SK-N-SH treated with all-trans-retinoic acid at 6 μM for 48 hours (cell line): ENCODE data around the gene PHLDB3.

Experiments
- ATAC-seq: fragments of 200-7000 bp; cut with Tn5 transposase; 3 replicates; pipeline ENCODE4 v1.9.1; 2020; ENCODE audit warnings: mild to moderate bottlenecking, moderate library complexity
- ARNTL ChIP-seq: fragments of 450-650 bp; formaldehyde crosslinking; IDR thresholded peaks from 2 replicates; pipeline ENCODE4 v1.5.0; 2020; ENCODE audit warnings: low read depth, mild to moderate bottlenecking, moderate library complexity, borderline replicate concordance
- BACH2 ChIP-seq: fragments of 250-450 bp; sonication (Bioruptor Pico); IDR thresholded peaks from 2 replicates; pipeline ENCODE4 v1.9.0; 2021; ENCODE audit warnings: mild to moderate bottlenecking, borderline replicate concordance
- CSDC2 ChIP-seq: fragments of 250-450 bp; sonication (Bioruptor Pico); IDR thresholded peaks from 2 replicates; pipeline ENCODE4 v1.5.0; 2020; ENCODE audit warnings: mild to moderate bottlenecking, moderate library complexity
- ESRRG ChIP-seq: fragments of 250-450 bp; sonication (Bioruptor Pico); IDR thresholded peaks from 2 replicates; pipeline ENCODE4 v1.6.1; 2021; ENCODE audit warnings: mild to moderate bottlenecking
- GLIS3 ChIP-seq: fragments of 250-450 bp; sonication (Bioruptor Pico); IDR thresholded peaks from 2 replicates; pipeline ENCODE4 v1.5.0; 2020; ENCODE audit warnings: mild to moderate bottlenecking, moderate library complexity
- ISL1 ChIP-seq: fragments of 250-450 bp; sonication (Bioruptor Pico); IDR thresholded peaks from 2 replicates; pipeline ENCODE4 v2.1.2; 2022; ENCODE audit warnings: mild to moderate bottlenecking, moderate library complexity
- OSR1 ChIP-seq: fragments of 250-450 bp; sonication (Bioruptor Pico); IDR thresholded peaks from 2 replicates; pipeline ENCODE4 v1.8.0; 2022; ENCODE audit warnings: moderate library complexity, mild to moderate bottlenecking, inconsistent platforms
- PPARA ChIP-seq: fragments of 250-450 bp; sonication (Bioruptor Pico); IDR thresholded peaks from 2 replicates; pipeline ENCODE4 v1.5.0; 2020; ENCODE audit warnings: mild to moderate bottlenecking, borderline replicate concordance
- RARB ChIP-seq: fragments of 250-450 bp; sonication (Bioruptor Pico); IDR thresholded peaks from 2 replicates; pipeline ENCODE4 v1.8.0; 2021; ENCODE audit warnings: mild to moderate bottlenecking, moderate library complexity
- SNAI2 ChIP-seq: fragments of 250-450 bp; sonication (Bioruptor Pico); IDR thresholded peaks from 2 replicates; pipeline ENCODE4 v1.5.0; 2020; ENCODE audit warnings: mild to moderate bottlenecking, moderate library complexity
- TCF4 ChIP-seq: fragments of 250-450 bp; sonication (Bioruptor Pico); IDR thresholded peaks from 2 replicates; pipeline ENCODE4 v1.8.0; 2021; ENCODE audit warnings: mild to moderate bottlenecking, moderate library complexity, borderline replicate concordance
- TOX ChIP-seq: fragments of 250-450 bp; sonication (Bioruptor Pico); IDR thresholded peaks from 2 replicates; pipeline ENCODE4 v1.8.0; 2021; ENCODE audit warnings: mild to moderate bottlenecking, moderate library complexity, borderline replicate concordance
- TSHZ2 ChIP-seq: fragments of 250-450 bp; sonication (Bioruptor Pico); IDR thresholded peaks from 2 replicates; pipeline ENCODE4 v1.5.0; 2020; ENCODE audit warnings: mild to moderate bottlenecking, moderate library complexity
- ZC3H10 ChIP-seq: fragments of 250-450 bp; sonication (Bioruptor Pico); IDR thresholded peaks from 2 replicates; pipeline ENCODE4 v1.5.1; 2021; ENCODE audit warnings: mild to moderate bottlenecking, moderate library complexity
- ZFP3 ChIP-seq: fragments of 250-450 bp; sonication (Bioruptor Pico); IDR thresholded peaks from 2 replicates; pipeline ENCODE4 v1.5.0; 2020; ENCODE audit warnings: mild to moderate bottlenecking, moderate library complexity
- ZFP30 ChIP-seq: fragments of 450-650 bp; formaldehyde crosslinking; IDR thresholded peaks from 2 replicates; pipeline ENCODE4 v1.5.0; 2022; ENCODE audit warnings: mild to moderate bottlenecking, moderate library complexity
- ZNF565 ChIP-seq: fragments of 450-650 bp; formaldehyde crosslinking; conservative IDR thresholded peaks from 2 replicates; pipeline ENCODE4 v1.5.0; 2020; ENCODE audit warnings: low read depth, mild to moderate bottlenecking, moderate library complexity
- ZNF70 ChIP-seq: fragments of 450-650 bp; formaldehyde crosslinking; IDR thresholded peaks from 2 replicates; pipeline ENCODE4 v1.5.0; 2020; ENCODE audit warnings: mild to moderate bottlenecking, moderate library complexity
- ZNF8 ChIP-seq: fragments of 450-650 bp; formaldehyde crosslinking; IDR thresholded peaks from 2 replicates; pipeline ENCODE4 v1.5.0; 2020; ENCODE audit warnings: mild to moderate bottlenecking, moderate library complexity
- TF ChIP-seq, protein P1 (sequence below): fragments of 250-450 bp; sonication (Bioruptor Pico); IDR thresholded peaks from 2 replicates; pipeline ENCODE4 v1.5.1; 2020; ENCODE audit warnings: low read depth, mild to moderate bottlenecking, moderate library complexity
- TF ChIP-seq, protein P2 (sequence below): fragments of 250-450 bp; sonication (Bioruptor Pico); IDR thresholded peaks from 2 replicates; pipeline ENCODE4 v1.8.0; 2020; ENCODE audit warnings: mild to moderate bottlenecking, moderate library complexity, borderline replicate concordance
- TF ChIP-seq, protein P3 (sequence below): fragments of 250-450 bp; sonication (Bioruptor Pico); IDR thresholded peaks from 2 replicates; pipeline ENCODE4 v1.8.0; 2021; ENCODE audit warnings: low read depth, mild to moderate bottlenecking, moderate library complexity, borderline replicate concordance
- TF ChIP-seq, protein P4 (sequence below): fragments of 250-450 bp; sonication (Bioruptor Pico); IDR thresholded peaks from 2 replicates; pipeline ENCODE4 v1.5.1; 2021; ENCODE audit warnings: mild to moderate bottlenecking, moderate library complexity

Gene PHLDB3

GRCh38 chr19:43534816-43535761 is 30.5 kb upstream of the PHLDB3 start:
- TF ChIP-seq BACH2 (no peak), TCF4 (no peak), TOX (no peak), ESRRG (CRISPR knock-in tag) (no peak), ISL1 (CRISPR knock-in tag) (no peak), ZNF565 (CRISPR knock-in tag) (no peak), TSHZ2 (no peak), OSR1 (no peak), ARNTL (CRISPR knock-in tag) (no peak), RARB (no peak), ZC3H10 (CRISPR knock-in tag) (no peak), ZFP3 (CRISPR knock-in tag) (no peak), PPARA (CRISPR knock-in tag) (no peak), GLIS3 (CRISPR knock-in tag) (no peak), ZFP30 (no peak), ZNF8 (CRISPR knock-in tag) (no peak), CSDC2 (CRISPR knock-in tag) (no peak)
- TF ChIP-seq, protein P1, sequence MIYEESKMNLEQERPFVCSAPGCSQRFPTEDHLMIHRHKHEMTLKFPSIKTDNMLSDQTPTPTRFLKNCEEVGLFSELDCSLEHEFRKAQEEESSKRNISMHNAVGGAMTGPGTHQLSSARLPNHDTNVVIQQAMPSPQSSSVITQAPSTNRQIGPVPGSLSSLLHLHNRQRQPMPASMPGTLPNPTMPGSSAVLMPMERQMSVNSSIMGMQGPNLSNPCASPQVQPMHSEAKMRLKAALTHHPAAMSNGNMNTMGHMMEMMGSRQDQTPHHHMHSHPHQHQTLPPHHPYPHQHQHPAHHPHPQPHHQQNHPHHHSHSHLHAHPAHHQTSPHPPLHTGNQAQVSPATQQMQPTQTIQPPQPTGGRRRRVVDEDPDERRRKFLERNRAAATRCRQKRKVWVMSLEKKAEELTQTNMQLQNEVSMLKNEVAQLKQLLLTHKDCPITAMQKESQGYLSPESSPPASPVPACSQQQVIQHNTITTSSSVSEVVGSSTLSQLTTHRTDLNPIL (CRISPR knock-in tag), result no peak
- TF ChIP-seq, protein P2, sequence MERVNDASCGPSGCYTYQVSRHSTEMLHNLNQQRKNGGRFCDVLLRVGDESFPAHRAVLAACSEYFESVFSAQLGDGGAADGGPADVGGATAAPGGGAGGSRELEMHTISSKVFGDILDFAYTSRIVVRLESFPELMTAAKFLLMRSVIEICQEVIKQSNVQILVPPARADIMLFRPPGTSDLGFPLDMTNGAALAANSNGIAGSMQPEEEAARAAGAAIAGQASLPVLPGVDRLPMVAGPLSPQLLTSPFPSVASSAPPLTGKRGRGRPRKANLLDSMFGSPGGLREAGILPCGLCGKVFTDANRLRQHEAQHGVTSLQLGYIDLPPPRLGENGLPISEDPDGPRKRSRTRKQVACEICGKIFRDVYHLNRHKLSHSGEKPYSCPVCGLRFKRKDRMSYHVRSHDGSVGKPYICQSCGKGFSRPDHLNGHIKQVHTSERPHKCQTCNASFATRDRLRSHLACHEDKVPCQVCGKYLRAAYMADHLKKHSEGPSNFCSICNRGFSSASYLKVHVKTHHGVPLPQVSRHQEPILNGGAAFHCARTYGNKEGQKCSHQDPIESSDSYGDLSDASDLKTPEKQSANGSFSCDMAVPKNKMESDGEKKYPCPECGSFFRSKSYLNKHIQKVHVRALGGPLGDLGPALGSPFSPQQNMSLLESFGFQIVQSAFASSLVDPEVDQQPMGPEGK (CRISPR knock-in tag), result no peak
- TF ChIP-seq, all 23 proteins: peak for 0
- no peak for ATAC-seq

DNA sequence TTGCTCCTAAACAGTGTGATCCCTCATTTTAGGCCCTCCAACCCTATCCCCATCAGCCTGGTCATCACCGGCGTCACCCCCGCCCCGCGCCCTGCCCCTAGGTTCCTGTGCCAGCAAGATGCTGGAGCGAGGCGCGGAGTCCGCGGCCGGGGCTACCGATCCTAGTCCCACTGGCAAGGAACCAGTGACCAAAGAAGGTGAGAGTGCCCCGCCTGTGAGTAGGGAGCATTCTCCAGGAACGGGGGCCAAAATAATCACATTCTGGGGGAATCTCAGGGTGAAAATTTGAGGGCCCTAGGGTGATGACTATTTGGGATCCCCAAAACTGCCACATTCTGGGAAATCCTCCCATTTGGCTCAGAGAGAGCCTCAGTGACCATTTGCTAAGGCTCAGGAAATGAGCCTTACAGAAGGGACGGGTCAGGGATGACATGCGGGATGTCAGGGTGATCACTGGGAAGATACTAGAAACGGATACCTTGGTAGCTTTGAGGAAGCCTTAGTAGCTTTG is 29.8 kb upstream of the PHLDB3 start:
- ATAC-seq, result no peak
- TF ChIP-seq PPARA (CRISPR knock-in tag) (no peak), ZNF70 (CRISPR knock-in tag) (no peak), SNAI2 (CRISPR knock-in tag) (no peak), ISL1 (CRISPR knock-in tag) (no peak), ZFP30 (no peak), BACH2 (no peak), ZNF565 (CRISPR knock-in tag) (no peak), TSHZ2 (no peak), TCF4 (no peak), OSR1 (no peak), RARB (no peak)
- TF ChIP-seq, protein P3, sequence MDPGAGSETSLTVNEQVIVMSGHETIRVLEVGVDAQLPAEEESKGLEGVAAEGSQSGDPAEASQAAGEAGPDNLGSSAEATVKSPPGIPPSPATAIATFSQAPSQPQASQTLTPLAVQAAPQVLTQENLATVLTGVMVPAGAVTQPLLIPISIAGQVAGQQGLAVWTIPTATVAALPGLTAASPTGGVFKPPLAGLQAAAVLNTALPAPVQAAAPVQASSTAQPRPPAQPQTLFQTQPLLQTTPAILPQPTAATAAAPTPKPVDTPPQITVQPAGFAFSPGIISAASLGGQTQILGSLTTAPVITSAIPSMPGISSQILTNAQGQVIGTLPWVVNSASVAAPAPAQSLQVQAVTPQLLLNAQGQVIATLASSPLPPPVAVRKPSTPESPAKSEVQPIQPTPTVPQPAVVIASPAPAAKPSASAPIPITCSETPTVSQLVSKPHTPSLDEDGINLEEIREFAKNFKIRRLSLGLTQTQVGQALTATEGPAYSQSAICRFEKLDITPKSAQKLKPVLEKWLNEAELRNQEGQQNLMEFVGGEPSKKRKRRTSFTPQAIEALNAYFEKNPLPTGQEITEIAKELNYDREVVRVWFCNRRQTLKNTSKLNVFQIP, result no peak
- TF ChIP-seq, protein P4, sequence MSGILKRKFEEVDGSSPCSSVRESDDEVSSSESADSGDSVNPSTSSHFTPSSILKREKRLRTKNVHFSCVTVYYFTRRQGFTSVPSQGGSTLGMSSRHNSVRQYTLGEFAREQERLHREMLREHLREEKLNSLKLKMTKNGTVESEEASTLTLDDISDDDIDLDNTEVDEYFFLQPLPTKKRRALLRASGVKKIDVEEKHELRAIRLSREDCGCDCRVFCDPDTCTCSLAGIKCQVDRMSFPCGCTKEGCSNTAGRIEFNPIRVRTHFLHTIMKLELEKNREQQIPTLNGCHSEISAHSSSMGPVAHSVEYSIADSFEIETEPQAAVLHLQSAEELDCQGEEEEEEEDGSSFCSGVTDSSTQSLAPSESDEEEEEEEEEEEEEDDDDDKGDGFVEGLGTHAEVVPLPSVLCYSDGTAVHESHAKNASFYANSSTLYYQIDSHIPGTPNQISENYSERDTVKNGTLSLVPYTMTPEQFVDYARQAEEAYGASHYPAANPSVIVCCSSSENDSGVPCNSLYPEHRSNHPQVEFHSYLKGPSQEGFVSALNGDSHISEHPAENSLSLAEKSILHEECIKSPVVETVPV, result no peak
- TF ChIP-seq, protein P1 (CRISPR knock-in tag), result no peak
- TF ChIP-seq, protein P2 (CRISPR knock-in tag), result no peak
